ENCODE data around the gene GRM2. TPM values are rescaled to one million over a fixed set of nuclear protein-coding genes. Genes with fewer than 3 reads are reported as not detected.

The GRM2 gene
- total and polyA plus RNA-seq, 10 of the 15 experiments (the other 5 are each of a cell fraction or from before 2014, with no cell fraction given) = 0.01 to 0.14 (median 0.06) TPM; not detected in 5

GRCh38 chr3:51696954-51697353 is 9.9 kb upstream of the GRM2 start:
- H2AFZ ChIP-seq (ENCODE audit: control insufficient read depth, low read depth, low read length) = no peak overlapping the region
- BruUV-seq (replicated peaks) = no TSS peak
- no peaks in the 10 kb centered on the region; the same call in 1 of the 2 replicates for H4K20me1 ChIP-seq (ENCODE audit: control insufficient read depth, insufficient read depth)
- no peaks in the 10 kb centered on the region for H3K4me1 ChIP-seq (ENCODE audit: control insufficient read depth, insufficient read depth, low read length)
- ChIA-PET SMC1A (ENCODE audit: uncharacterized antibody, unreplicated experiment) (no interaction called here), RAD21 (ENCODE audit: unreplicated experiment) (no interaction called here), POLR2A (no interaction called here), CTCF (interaction anchor here (0.9 kb wide), 1 partner anchor 195 kb away, joined by 3 read pairs; no protein-coding TSS in a partner anchor)
- TF ChIP-seq RB1 (IDR thresholded peaks at IDR 0.05; ENCODE audit: borderline replicate concordance) (no peak), SMAD1 (IDR thresholded peaks at IDR 0.05; ENCODE audit: low read depth, partially characterized antibody) (no peak), JUNB (IDR thresholded peaks at IDR 0.05) (no peak), ZNF24 (IDR thresholded peaks at IDR 0.05) (no peak), KDM1A (IDR thresholded peaks at IDR 0.05; ENCODE audit: borderline replicate concordance) (no peak), KAT2A (conservative IDR thresholded peaks at IDR 0.05; ENCODE audit: control insufficient read depth, low read depth, low read length) (no peak), EGR1 (IDR thresholded peaks at IDR 0.05; ENCODE audit: borderline replicate concordance in 1 of 2, low read depth in 2 of 2, low read length in 2 of 2) (no peak), FOXM1 (IDR thresholded peaks at IDR 0.05; ENCODE audit: low read depth, low read length) (no peak), MXI1 (IDR thresholded peaks at IDR 0.05; ENCODE audit: low read depth, low read length) (no peak), MTA3 (IDR thresholded peaks at IDR 0.05; ENCODE audit: borderline replicate concordance, low read length) (no peak)
- TF ChIP-seq, protein P1, sequence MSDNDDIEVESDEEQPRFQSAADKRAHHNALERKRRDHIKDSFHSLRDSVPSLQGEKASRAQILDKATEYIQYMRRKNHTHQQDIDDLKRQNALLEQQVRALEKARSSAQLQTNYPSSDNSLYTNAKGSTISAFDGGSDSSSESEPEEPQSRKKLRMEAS (IDR thresholded peaks at IDR 0.05; ENCODE audit: low read depth, low read length) = no peak
- TF ChIP-seq, protein P2, sequence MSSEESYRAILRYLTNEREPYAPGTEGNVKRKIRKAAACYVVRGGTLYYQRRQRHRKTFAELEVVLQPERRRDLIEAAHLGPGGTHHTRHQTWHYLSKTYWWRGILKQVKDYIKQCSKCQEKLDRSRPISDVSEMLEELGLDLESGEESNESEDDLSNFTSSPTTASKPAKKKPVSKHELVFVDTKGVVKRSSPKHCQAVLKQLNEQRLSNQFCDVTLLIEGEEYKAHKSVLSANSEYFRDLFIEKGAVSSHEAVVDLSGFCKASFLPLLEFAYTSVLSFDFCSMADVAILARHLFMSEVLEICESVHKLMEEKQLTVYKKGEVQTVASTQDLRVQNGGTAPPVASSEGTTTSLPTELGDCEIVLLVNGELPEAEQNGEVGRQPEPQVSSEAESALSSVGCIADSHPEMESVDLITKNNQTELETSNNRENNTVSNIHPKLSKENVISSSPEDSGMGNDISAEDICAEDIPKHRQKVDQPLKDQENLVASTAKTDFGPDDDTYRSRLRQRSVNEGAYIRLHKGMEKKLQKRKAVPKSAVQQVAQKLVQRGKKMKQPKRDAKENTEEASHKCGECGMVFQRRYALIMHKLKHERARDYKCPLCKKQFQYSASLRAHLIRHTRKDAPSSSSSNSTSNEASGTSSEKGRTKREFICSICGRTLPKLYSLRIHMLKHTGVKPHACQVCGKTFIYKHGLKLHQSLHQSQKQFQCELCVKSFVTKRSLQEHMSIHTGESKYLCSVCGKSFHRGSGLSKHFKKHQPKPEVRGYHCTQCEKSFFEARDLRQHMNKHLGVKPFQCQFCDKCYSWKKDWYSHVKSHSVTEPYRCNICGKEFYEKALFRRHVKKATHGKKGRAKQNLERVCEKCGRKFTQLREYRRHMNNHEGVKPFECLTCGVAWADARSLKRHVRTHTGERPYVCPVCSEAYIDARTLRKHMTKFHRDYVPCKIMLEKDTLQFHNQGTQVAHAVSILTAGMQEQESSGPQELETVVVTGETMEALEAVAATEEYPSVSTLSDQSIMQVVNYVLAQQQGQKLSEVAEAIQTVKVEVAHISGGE (CRISPR knock-in tag; IDR thresholded peaks at IDR 0.05) = no peak
- TF ChIP-seq, protein P3, sequence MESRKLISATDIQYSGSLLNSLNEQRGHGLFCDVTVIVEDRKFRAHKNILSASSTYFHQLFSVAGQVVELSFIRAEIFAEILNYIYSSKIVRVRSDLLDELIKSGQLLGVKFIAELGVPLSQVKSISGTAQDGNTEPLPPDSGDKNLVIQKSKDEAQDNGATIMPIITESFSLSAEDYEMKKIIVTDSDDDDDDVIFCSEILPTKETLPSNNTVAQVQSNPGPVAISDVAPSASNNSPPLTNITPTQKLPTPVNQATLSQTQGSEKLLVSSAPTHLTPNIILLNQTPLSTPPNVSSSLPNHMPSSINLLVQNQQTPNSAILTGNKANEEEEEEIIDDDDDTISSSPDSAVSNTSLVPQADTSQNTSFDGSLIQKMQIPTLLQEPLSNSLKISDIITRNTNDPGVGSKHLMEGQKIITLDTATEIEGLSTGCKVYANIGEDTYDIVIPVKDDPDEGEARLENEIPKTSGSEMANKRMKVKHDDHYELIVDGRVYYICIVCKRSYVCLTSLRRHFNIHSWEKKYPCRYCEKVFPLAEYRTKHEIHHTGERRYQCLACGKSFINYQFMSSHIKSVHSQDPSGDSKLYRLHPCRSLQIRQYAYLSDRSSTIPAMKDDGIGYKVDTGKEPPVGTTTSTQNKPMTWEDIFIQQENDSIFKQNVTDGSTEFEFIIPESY (IDR thresholded peaks at IDR 0.05) = no peak
- H3K27ac ChIP-seq (ENCODE audit: control insufficient read depth, insufficient read depth) = no peak overlapping the region
- peaks cover 3 to 38% of the 10 kb centered on the region in 2 experiments; a peak in 3 of 4 replicates for H3K36me3 ChIP-seq (ENCODE audit: control insufficient read depth in 2 of 2, insufficient read depth in 2 of 2, low read length in 1 of 2)
- WGBS (ENCODE audit: insufficient coverage, insufficient replicate concordance, low lambda C conversion rate, missing lambda C conversion rate) = 94% methylated on average over 10 of the region's 10 CpGs
- H3K4me3 ChIP-seq = no peak overlapping the region
- DNase-seq (ENCODE audit: low read depth, low spot score) = no peak
- in situ Hi-C loops (cut with MboI) = loop anchor here (25.0 kb wide), 1 partner anchor 1085 kb away; the partner anchor contains the start of genes CISH and MAPKAPK3
- ATAC-seq = no peak
- intact Hi-C loops (cut with micrococcal nuclease; ENCODE audit: unreplicated experiment) = no loop called here
- H3K27me3 ChIP-seq (replicated peaks in 1 of 2; ENCODE audit: control insufficient read depth in 2 of 2, insufficient read depth in 2 of 2, low read length in 1 of 2) = no peaks in the 10 kb centered on the region
- H3K4me2 ChIP-seq (ENCODE audit: control insufficient read depth, insufficient read depth) = no peak overlapping the region
- FAIRE-seq = no peak
- no peaks in the 10 kb centered on the region for H3K79me2 ChIP-seq (ENCODE audit: control insufficient read depth, insufficient read depth, low read length)
- no peak overlapping the region for H3K9ac ChIP-seq (ENCODE audit: control insufficient read depth, insufficient read depth, low read length)
- no peaks in the 10 kb centered on the region for H3K9me3 ChIP-seq (replicated peaks; ENCODE audit: control insufficient read depth, insufficient read depth, low read length)
